Activated CD8-positive, alpha-beta T cell treated with anti-CD3 and anti-CD28 coated beads for 36 hours (primary cell): ENCODE results near the gene TMEM143. TPM values are rescaled to one million over a fixed set of nuclear protein-coding genes. Genes with fewer than 3 reads are reported as not detected.

ENCODE experiments used
- ATAC-seq: fragments of 200-7000 bp; cut with Tn5 transposase; one replicate; pipeline ENCODE4 v1.10.0; 2021; ENCODE audit warnings: mild to moderate bottlenecking, moderate library complexity
- CTCF ChIA-PET: fragments of 350-600 bp; sonication (Branson Sonifier 250); formaldehyde crosslinking; loops from one replicate; lab custom pipeline; 2021; ENCODE audit warnings: antibody characterized with exemption; lab: Charles Lee
- POLR2A ChIA-PET: fragments of 350-600 bp; sonication (Branson Sonifier 250); formaldehyde crosslinking; loops from one replicate; lab custom pipeline; 2021; ENCODE audit warnings: antibody characterized with exemption; lab: Charles Lee
- DNase-seq: peaks from one replicate; pipeline ENCODE4 v3.0.0-alpha.2; 2020
- H3K27ac Mint-ChIP-seq: one replicate; pipeline ENCODE4 v1.8.0; 2021; ENCODE audit warnings: mild to moderate bottlenecking, mixed read lengths
- H3K27me3 Mint-ChIP-seq: one replicate; pipeline ENCODE4 v1.8.0; 2021; ENCODE audit warnings: mixed read lengths
- H3K36me3 Mint-ChIP-seq: one replicate; pipeline ENCODE4 v1.8.0; 2021; ENCODE audit warnings: low read depth, mixed read lengths
- H3K4me1 Mint-ChIP-seq: one replicate; pipeline ENCODE4 v1.8.0; 2021; ENCODE audit warnings: low read depth, mixed read lengths
- H3K4me3 Mint-ChIP-seq: one replicate; pipeline ENCODE4 v1.8.0; 2021; ENCODE audit warnings: mild to moderate bottlenecking, moderate library complexity, mixed read lengths
- H3K9me3 Mint-ChIP-seq: one replicate; pipeline ENCODE4 v1.8.0; 2021; ENCODE audit warnings: mixed read lengths
- CTCF ChIP-seq: fragments of 200-600 bp; IDR thresholded peaks from one replicate; pipeline ENCODE4 v1.8.0; 2022; ENCODE audit warnings: antibody characterized with exemption, mild to moderate bottlenecking
- intact Hi-C: fragments of 100-400 bp; cut with micrococcal nuclease; formaldehyde crosslinking; loops from one replicate; pipeline ENCODE4 v1.10.0; 2022
- total RNA-seq, 2 experiments: library from RNA; stranded (reverse); gene quantifications; one replicate each; pipeline ENCODE4 v1.2.3, GENCODE V29; 2021

The TMEM143 gene
- total RNA-seq, 2 experiments from 2014 or later: 19.4 to 21.7 TPM

- CTCF ChIA-PET: interaction anchor here (1.0 kb wide), 1 partner anchor 40 kb away, joined by 3 read pairs; no protein-coding TSS in a partner anchor
- H3K4me3 Mint-ChIP-seq: no peak overlapping the region
- no peak for TF ChIP-seq CTCF
- H3K9me3 Mint-ChIP-seq: no peaks in the 10 kb centered on the region
- peaks cover 9% of the 10 kb centered on the region for H3K36me3 Mint-ChIP-seq
- no peak overlapping the region for H3K27ac Mint-ChIP-seq
- no peaks in the 10 kb centered on the region for H3K27me3 Mint-ChIP-seq
- intact Hi-C loops: no loop called here
- peaks cover 7% of the 10 kb centered on the region for H3K4me1 Mint-ChIP-seq
- no peak for DNase-seq
- no peak for ATAC-seq
- POLR2A ChIA-PET: interaction anchor here (1.2 kb wide), 1 partner anchor 254 kb away, joined by 3 read pairs; no protein-coding TSS in a partner anchor
These were observed 9.3 kb downstream of the TMEM143 start for GRCh38 chr19:48354332-48354992.

GRCh38 chr19:48353677-48354076, 10.1 kb downstream of the TMEM143 start:
- Mint-ChIP-seq H3K9me3 (no peaks in the 10 kb centered on the region), H3K4me1 (peaks cover 7% of the 10 kb centered on the region), H3K4me3 (no peak overlapping the region), H3K27ac (no peak overlapping the region), H3K36me3 (peaks cover 8% of the 10 kb centered on the region), H3K27me3 (no peaks in the 10 kb centered on the region)
- ChIA-PET POLR2A (interaction anchor here (1.2 kb wide), 1 partner anchor 254 kb away, joined by 3 read pairs; no protein-coding TSS in a partner anchor), CTCF (no interaction called here)
- no peak for TF ChIP-seq CTCF
- no peak for ATAC-seq
- no peak for DNase-seq
- intact Hi-C loops: no loop called here

GRCh38 chr19:48351341-48351752, 12.4 kb downstream of the TMEM143 start:
- intact Hi-C loops: no loop called here
- H3K27ac Mint-ChIP-seq: no peak overlapping the region
- H3K27me3 Mint-ChIP-seq: no peaks in the 10 kb centered on the region
- ATAC-seq (peak; percentile 97), DNase-seq (peak; percentile 89)
- H3K4me3 Mint-ChIP-seq: no peak overlapping the region
- peaks cover 7% of the 10 kb centered on the region for H3K4me1 Mint-ChIP-seq
- peak; percentile 75 for TF ChIP-seq CTCF
- peaks cover 1% of the 10 kb centered on the region for H3K36me3 Mint-ChIP-seq
- POLR2A ChIA-PET: interaction anchor here (1.0 to 1.4 kb wide), 2 partner anchors 9 to 90 kb away, joined by 3 read pairs; no protein-coding TSS in a partner anchor
- H3K9me3 Mint-ChIP-seq: no peaks in the 10 kb centered on the region
- CTCF ChIA-PET: interaction anchor here (0.5 to 2.6 kb wide), 13 partner anchors 9 to 257 kb away, joined by 3 to 9 read pairs (median 4); partner anchors contain the start of genes GRIN2D, SYNGR4 and TMEM143

GRCh38 chr19:48350856-48351255, 12.9 kb downstream of the TMEM143 start:
- ATAC-seq (no peak), DNase-seq (no peak)
- no peak for TF ChIP-seq CTCF
- ChIA-PET CTCF (interaction anchor here (0.5 to 2.6 kb wide), 14 partner anchors 9 to 258 kb away, joined by 3 to 9 read pairs (median 4); partner anchors contain the start of genes GRIN2D, SYNGR4 and TMEM143), POLR2A (interaction anchor here (1.0 to 1.4 kb wide), 2 partner anchors 10 to 90 kb away, joined by 3 read pairs; no protein-coding TSS in a partner anchor)
- no peak overlapping the region for H3K4me3 Mint-ChIP-seq
- no peaks in the 10 kb centered on the region for H3K9me3 Mint-ChIP-seq
- H3K27me3 Mint-ChIP-seq: no peaks in the 10 kb centered on the region
- intact Hi-C loops: no loop called here
- no peak overlapping the region for H3K27ac Mint-ChIP-seq
- peaks cover 1% of the 10 kb centered on the region for H3K36me3 Mint-ChIP-seq
- peaks cover 7% of the 10 kb centered on the region for H3K4me1 Mint-ChIP-seq

- DNase-seq (no peak), ATAC-seq (no peak)
- H3K4me3 Mint-ChIP-seq: no peak overlapping the region
- POLR2A ChIA-PET: no interaction called here
- CTCF ChIA-PET: no interaction called here
- no peak overlapping the region for H3K27ac Mint-ChIP-seq
- intact Hi-C loops: no loop called here
- TF ChIP-seq CTCF: no peak
- no peaks in the 10 kb centered on the region for H3K27me3 Mint-ChIP-seq
- no peaks in the 10 kb centered on the region for H3K9me3 Mint-ChIP-seq
- peaks cover 1% of the 10 kb centered on the region for H3K36me3 Mint-ChIP-seq
- peaks cover 7% of the 10 kb centered on the region for H3K4me1 Mint-ChIP-seq
These were observed 15.0 kb downstream of the TMEM143 start for GRCh38 chr19:48348737-48349136.
